GM21723 (cell line): Measurements from ENCODE around the gene NAT8.
A peak's percentile ranks its signal among the peaks of the same experiment; 100 is the strongest.
"Not testable (repeated sequence)": the region's sequence is repeated elsewhere in the genome, so short reads cannot be mapped to it uniquely, and the experiment has no call there.

Experiments
- ATAC-seq: cut with Tn5 transposase; IDR thresholded peaks from one replicate; pipeline ENCODE4 v1.9.1; 2021; ENCODE audit warnings: mild to moderate bottlenecking, moderate library complexity; ENCODE audit not compliant: unreplicated experiment

The NAT8 gene

DNA sequence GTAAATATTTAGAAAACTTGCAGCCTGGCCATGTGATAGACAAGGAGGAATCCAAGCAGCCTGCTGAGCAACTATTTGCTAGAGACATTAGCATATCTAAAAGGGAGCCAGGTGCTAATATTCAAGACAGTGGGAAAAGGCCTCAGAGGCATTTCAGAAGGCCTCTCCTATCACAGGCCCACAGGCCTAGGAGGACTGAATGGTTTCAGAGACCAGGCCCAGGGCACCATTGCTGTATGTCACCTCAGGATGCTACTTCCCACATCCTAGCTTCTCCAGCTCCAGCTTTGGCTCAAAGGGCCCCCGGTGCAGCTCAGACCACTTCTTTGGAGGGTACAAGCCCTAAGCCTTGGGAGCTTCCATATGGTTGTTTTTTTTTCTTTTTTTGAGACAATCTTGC lies 3.8 kb downstream of the NAT8 start:
- ATAC-seq: no peak

DNA sequence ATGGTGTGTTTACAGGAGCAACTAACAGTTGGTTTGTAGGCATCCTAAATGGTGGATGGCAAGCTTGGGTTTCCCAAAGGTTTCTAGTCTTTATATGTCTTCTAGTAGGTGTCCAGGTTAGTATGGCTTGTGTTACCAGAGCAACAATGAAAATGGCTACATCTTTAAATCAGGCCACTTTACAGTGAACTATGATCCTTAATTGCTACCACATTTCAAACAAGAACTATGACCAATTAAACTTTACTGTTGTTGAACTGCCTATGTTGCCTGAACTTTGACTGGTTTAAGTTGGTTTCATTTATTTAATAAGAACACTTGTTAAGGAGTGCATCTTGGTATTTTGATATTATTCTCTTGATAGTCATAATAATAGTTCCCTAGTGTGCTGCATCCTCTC lies 5.2 kb downstream of the NAT8 start:
- ATAC-seq: not testable (repeated sequence)

DNA sequence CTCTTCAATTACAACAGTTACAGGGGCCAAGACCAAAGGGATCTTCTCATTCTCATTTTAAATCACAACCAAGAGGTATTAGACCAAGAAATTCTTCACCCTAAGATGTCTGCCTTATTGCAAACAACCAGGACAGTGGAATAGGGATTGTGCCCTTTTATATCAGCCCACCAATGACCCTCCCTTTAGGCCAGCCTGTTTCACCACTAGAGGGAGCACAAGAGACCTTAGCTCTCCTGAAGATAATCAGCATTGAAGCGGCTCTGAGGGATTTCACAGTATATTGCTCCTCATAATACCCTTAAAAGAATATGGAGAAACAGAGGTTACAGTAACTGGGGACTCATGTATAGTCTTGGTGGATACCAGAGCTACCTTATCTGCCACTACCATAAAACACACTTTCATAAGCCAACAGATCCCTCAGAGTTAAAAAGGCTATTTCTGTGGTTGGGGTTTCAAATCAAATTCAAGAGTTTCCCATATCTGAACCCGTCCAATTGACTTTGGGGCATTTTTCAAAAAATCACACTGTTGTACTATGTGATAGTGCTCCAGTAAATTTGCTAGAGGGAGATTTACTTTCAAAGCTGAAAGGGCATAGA lies 11.5 kb downstream of the NAT8 start:
- ATAC-seq: peak; percentile 63

DNA sequence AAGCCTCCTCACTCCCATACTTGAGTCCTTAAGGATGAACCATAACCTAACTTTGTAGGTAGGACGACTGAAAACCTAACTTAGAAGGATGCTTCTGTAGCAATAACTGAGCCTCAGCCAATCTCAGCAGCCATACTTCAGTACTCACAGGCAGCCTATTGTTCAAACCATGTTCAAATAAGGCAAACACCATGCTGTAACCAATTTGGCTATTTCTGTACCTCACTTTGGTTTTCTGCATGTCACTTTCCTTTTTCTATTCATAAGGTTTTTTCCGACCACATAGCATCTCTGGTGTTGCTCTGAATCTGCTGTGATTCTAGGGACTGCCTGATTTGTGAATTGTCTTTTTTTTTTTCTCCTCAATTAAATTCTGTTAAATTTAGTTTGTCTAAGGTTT lies 13.7 kb downstream of the NAT8 start:
- peak; percentile 68 for ATAC-seq

DNA sequence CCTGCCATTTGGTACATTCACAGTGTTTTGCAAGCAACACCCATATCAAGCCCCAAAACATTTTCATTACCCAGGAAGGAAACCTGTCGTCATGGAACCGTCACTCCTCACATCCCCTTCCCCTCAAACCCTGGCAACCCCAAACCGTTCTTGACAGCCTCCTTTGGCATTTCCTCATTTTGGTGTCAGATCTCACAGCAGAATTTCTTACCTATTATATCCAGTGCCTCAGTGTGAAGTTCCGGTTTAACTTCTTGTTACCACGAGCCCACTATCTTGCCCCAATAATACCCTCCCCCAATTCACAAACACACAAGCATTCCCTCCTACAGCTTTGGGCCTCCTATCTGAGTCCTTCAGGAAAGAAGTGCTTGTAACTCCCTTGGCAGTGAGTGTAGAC lies 16.0 kb downstream of the NAT8 start:
- ATAC-seq: not testable (repeated sequence)

DNA sequence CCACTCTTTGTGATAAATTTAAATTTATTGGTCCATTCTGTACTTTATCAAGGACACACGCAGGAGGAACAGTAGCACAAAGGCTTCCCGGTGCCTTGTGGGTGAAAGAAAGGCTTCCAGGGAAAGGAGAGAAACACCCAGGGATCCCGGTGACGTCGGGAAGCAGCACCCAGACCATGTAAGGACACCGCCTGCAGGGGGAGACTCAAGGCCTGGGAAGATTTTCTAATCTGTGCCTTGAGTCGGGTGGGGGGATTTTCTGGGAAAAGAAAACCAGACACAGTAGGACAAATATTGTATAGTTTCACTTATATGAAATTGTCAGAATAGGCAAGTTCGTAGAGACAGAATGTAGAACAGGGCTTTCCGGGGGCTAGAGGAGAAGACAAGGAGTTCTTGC lies 17.6 kb downstream of the NAT8 start:
- not testable (repeated sequence) for ATAC-seq

DNA sequence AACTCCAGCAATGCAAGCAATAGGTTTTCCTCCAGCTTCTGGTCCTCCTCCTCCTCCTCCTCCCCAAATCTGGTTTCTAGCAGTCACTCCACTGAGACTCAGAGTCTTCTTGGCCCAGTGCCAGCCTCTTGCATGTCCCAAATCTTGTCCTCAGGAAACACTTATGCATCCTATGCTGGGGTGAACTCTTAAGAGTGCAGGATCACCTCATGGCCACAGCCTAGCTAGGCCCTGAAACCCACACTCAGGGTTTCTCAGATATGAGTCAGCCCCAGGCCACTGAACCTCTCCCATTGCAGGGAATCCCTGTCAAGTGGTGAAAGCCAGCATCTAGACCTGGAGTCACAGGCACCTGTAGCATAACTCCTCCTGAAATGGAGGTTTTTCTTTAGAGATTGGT lies 18.2 kb downstream of the NAT8 start:
- not testable (repeated sequence) for ATAC-seq

DNA sequence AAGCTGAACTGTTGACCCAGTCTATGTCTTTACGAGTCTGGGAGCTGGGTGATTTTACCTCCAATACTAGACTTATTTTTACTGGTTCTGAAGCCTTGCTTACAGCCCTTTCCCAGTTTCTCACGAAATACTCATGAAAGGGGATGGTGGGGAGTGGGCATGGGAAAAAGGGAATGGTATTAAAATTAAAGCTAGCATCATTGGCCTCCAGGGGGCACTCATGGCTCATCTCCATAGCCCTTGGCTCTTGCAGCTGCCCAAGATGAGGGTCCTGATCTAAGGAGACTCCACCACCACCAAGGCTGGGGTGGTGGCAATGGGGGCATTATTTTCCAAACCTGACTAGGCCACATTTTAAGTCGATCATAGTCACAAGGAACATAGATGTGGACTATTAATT lies 22.3 kb downstream of the NAT8 start:
- not testable (repeated sequence) for ATAC-seq

DNA sequence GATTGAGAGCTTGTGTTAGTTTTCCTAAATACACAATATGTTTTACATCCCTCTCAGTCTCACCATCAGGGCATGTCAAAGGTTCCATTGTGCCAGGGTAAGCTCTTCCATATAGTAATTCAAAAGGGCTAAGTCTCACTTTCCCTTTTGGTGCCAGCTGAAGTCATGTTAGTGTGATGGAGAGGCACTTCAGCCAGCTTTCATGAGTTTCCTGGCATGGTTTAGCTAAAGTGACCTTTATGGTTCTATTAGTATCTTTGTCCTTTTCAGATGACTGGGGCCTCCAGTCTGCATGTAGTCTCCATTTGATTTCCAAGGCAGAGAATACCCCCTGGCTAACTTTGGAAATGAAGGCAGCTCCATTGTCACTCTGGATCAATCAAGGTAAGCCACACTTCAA lies 27.2 kb downstream of the NAT8 start:
- ATAC-seq: no peak

DNA sequence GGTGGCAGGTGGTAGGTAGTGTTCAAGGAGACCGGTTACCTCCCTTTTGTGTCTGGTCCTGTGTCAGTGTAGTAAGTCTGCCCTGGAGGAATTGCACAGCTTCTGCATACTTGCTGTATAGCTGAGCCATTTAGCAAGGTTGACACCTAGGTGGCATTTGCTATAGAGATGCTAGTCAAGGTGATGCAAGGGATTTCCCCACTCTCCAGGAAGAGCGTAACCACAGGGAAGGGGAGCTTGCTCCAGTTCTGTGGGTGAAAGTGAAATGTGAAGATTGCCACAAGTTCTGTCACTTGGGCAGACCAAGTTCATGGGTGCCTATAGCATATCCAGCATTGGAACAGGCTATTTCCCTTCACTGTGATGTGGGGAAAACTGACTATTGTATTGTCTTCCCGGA lies 28.1 kb downstream of the NAT8 start:
- no peak for ATAC-seq

DNA sequence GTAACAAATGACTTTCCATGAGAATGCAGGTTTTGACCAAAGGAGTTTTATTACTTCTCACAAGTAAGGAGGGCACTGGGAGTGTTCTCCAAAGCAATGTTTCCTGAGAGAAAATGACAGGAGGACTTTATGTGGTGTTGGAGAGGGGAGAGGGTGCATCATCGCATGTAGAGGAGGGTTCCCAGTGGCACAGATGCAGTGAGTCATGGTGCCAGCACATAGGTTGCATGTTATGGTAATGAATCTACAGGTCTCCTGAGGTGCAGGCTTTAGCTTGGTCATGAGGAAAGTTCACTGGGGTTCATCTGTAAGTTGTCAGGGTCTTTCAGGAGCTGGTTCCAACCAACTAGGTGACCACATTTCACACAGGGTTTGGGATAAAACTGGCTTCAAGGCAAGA lies 30.4 kb downstream of the NAT8 start:
- no peak for ATAC-seq

DNA sequence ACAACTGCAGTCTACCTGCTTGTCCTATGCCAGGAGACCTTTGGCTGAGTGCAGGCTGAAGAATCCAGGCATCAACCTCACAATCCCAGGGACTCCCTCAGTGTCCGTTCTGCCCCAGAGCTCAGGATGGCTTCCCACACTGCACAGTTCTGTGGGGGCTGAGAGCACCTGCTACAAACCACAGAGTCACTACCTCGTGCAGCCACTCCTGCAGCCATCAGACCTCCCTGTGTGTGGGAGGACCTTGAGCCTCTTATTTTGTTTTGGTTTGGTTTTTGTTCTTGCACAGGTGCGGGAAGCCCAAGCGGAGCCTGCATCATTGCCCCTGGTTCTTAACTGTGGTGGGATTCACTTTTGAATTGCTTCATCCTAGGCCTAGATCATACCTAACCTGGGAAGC lies 31.0 kb downstream of the NAT8 start:
- no peak for ATAC-seq

DNA sequence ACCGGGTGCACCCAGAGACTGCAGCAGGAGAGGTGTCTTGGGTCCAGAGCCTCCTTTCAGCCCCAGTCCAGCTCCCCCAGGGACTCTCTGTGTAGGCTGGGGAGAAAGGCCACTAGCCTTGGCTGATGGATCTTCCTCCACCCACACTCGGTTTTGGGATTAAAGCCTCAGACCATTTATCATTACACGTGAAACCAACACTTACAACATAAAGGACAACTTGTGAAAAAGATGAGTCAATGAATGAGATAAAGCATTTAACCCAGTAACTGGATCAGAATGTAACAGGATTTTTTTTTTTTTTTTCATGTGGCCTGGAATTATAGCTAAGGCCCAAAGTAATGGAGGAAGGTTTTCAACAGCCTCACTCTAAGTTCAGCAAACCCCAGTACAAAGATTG lies 32.1 kb downstream of the NAT8 start:
- ATAC-seq: no peak

DNA sequence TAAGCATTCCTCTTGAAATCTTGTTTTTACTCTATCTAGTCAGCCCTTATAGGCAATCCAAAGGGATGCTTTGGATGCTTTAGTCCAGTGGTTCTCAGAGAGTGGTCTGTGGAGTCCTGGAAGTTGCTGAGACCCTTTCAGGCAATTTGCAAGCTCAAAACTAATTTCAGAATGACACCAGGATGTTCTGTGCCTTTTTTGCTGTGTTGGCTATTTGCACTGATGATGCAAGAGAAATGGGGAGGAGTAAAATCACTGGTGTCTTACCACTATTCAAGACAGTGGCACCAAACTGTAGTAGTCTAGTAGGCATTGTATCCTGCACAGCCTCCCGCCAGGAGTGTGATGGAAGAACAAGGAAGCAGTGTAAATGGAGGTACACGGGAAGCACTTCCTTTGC lies 37.6 kb downstream of the NAT8 start:
- ATAC-seq: not testable (repeated sequence)

DNA sequence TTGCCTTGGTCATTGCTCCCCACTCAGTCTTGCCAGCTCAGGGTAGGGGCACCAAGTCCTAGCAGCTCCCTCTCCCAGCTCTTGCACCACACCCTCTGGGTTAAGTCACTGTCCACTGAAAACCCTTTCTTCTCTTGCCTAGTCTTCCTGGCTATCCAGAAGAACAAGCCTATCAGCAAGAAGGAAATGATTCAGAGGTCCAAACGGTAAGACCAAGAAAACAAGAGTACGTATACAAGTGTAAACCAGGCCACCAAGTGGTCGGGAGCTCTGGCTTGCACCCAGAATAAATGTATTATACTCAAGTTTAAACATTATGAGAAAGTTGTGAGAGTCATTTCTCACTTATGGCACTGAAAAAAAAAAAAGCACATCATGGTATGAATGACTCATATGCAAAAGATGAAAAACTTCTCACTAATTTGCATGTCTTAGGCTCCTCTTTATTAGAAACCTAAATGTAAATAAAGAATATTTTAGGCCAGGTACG lies 39.1 kb downstream of the NAT8 start:
- peak; percentile 66 for ATAC-seq

DNA sequence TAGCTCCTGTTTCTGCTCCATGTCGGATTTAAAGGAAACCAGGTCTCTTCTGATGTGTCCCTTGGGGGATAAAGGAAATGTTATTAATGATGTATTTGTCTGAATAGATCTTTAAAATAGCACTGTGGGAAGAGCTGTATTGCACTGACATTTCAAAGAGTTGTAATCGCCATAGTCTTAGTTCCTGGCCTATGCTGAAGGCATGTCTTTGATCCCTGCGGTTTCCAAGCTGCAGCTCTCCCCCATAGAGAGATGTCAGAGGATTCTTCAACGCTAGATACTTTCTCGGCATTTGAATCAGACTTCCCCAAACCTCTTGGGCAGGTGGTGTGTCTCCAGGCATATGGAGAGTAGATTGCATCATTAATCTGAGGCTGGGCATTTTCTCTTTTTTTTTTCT lies 40.4 kb downstream of the NAT8 start:
- ATAC-seq: no peak

DNA sequence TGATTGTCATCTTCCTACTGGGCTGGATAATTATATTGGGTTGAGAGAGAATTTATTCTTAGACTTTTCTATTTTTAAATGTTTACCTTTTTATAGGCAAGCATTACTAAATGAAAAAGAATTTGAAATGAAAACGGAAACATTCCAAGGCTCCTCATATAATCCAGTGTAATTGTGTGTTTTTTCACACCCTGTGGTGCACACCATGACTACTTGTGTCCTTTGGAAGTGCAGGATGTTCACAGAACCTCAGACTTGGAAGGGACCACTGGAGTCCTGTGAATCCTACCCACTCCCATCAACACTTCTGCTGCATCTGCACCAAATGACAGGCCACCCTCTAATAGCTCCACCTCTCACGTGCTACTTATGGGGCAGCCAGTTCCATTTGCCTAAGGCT lies 48.0 kb downstream of the NAT8 start:
- ATAC-seq: no peak

DNA sequence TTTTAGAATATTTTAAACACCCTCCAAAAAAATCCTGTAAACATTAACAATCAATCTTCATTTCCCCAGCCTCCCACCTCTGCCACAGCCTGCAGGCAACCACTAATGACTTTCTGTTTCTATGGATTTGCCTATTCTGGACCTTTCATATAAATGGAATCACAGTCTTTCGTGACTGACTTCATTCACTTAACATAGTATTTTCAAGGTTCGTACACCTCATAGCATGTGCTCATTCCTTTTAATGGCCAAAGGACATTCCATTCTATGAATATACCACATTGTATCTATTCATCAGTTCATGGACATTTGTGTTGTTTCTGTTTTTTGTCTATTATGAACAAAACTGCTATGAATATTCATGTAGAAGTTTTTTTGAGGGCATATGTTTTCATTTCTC lies 48.5 kb downstream of the NAT8 start:
- ATAC-seq: no peak
